ENCODE data around the gene FGFR1OP2.

The FGFR1OP2 gene

GRCh38 chr12:26953447-26953846 is 15.2 kb downstream of the FGFR1OP2 start:
- no peak for TF ChIP-seq POLR2AphosphoS5 (IDR thresholded peaks at IDR 0.05; ENCODE audit: low read depth, low read length)
- no peak for TF ChIP-seq SIN3A (IDR thresholded peaks at IDR 0.05; ENCODE audit: borderline replicate concordance, insufficient read depth, low read length)
- TF ChIP-seq TAF1 (IDR thresholded peaks at IDR 0.05; ENCODE audit: borderline replicate concordance, insufficient read depth, low read length): no peak
- TF ChIP-seq, protein P1, sequence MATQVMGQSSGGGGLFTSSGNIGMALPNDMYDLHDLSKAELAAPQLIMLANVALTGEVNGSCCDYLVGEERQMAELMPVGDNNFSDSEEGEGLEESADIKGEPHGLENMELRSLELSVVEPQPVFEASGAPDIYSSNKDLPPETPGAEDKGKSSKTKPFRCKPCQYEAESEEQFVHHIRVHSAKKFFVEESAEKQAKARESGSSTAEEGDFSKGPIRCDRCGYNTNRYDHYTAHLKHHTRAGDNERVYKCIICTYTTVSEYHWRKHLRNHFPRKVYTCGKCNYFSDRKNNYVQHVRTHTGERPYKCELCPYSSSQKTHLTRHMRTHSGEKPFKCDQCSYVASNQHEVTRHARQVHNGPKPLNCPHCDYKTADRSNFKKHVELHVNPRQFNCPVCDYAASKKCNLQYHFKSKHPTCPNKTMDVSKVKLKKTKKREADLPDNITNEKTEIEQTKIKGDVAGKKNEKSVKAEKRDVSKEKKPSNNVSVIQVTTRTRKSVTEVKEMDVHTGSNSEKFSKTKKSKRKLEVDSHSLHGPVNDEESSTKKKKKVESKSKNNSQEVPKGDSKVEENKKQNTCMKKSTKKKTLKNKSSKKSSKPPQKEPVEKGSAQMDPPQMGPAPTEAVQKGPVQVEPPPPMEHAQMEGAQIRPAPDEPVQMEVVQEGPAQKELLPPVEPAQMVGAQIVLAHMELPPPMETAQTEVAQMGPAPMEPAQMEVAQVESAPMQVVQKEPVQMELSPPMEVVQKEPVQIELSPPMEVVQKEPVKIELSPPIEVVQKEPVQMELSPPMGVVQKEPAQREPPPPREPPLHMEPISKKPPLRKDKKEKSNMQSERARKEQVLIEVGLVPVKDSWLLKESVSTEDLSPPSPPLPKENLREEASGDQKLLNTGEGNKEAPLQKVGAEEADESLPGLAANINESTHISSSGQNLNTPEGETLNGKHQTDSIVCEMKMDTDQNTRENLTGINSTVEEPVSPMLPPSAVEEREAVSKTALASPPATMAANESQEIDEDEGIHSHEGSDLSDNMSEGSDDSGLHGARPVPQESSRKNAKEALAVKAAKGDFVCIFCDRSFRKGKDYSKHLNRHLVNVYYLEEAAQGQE (IDR thresholded peaks at IDR 0.05; ENCODE audit: insufficient read depth in 1 of 2, low read depth in 2 of 2, low read length in 2 of 2): no peak
- TF ChIP-seq FOXP2 (optimal IDR thresholded peaks at IDR 0.05; ENCODE audit: borderline replicate concordance, extremely low read depth, extremely low read length, insufficient read depth): no peak

GRCh38 chr12:26954027-26954426 is 15.8 kb downstream of the FGFR1OP2 start:
- no peak for TF ChIP-seq TAF1 (IDR thresholded peaks at IDR 0.05; ENCODE audit: borderline replicate concordance, insufficient read depth, low read length)
- no peak for TF ChIP-seq SIN3A (IDR thresholded peaks at IDR 0.05; ENCODE audit: borderline replicate concordance, insufficient read depth, low read length)
- TF ChIP-seq, protein P1 (IDR thresholded peaks at IDR 0.05; ENCODE audit: insufficient read depth in 1 of 2, low read depth in 2 of 2, low read length in 2 of 2): no peak
- TF ChIP-seq FOXP2 (optimal IDR thresholded peaks at IDR 0.05; ENCODE audit: borderline replicate concordance, extremely low read depth, extremely low read length, insufficient read depth): no peak
- no peak for TF ChIP-seq POLR2AphosphoS5 (IDR thresholded peaks at IDR 0.05; ENCODE audit: low read depth, low read length)

DNA sequence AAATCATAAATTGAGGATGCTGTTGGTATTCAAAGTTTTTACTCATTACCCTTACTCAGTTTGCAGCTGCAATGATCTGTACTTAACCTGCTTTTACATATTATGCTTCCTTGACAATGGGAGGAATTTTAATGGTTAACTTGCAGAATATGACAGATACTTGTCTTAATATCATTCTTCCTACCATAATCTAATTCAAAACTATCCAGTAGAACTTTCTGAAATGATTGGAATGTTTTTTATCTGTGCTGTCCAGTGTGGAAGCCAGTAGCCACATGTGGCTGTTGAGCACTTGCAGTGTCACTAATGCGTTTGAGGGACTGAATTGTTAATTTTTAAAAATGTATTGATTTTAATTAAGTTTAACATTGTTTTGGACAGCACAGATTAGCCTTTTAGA is 23.5 kb downstream of the FGFR1OP2 start:
- no peak for TF ChIP-seq SIN3A (IDR thresholded peaks at IDR 0.05; ENCODE audit: borderline replicate concordance, insufficient read depth, low read length)
- TF ChIP-seq FOXP2 (optimal IDR thresholded peaks at IDR 0.05; ENCODE audit: borderline replicate concordance, extremely low read depth, extremely low read length, insufficient read depth): no peak
- TF ChIP-seq, protein P1 (IDR thresholded peaks at IDR 0.05; ENCODE audit: insufficient read depth in 1 of 2, low read depth in 2 of 2, low read length in 2 of 2): no peak
- no peak for TF ChIP-seq POLR2AphosphoS5 (IDR thresholded peaks at IDR 0.05; ENCODE audit: low read depth, low read length)
- TF ChIP-seq TAF1 (IDR thresholded peaks at IDR 0.05; ENCODE audit: borderline replicate concordance, insufficient read depth, low read length): no peak

- TF ChIP-seq, protein P1 (IDR thresholded peaks at IDR 0.05; ENCODE audit: insufficient read depth in 1 of 2, low read depth in 2 of 2, low read length in 2 of 2): no peak
- no peak for TF ChIP-seq SIN3A (IDR thresholded peaks at IDR 0.05; ENCODE audit: borderline replicate concordance, insufficient read depth, low read length)
- no peak for TF ChIP-seq FOXP2 (optimal IDR thresholded peaks at IDR 0.05; ENCODE audit: borderline replicate concordance, extremely low read depth, extremely low read length, insufficient read depth)
- no peak for TF ChIP-seq TAF1 (IDR thresholded peaks at IDR 0.05; ENCODE audit: borderline replicate concordance, insufficient read depth, low read length)
- TF ChIP-seq POLR2AphosphoS5 (IDR thresholded peaks at IDR 0.05; ENCODE audit: low read depth, low read length): no peak
Observed at GRCh38 chr12:26963413-26963812, 25.1 kb downstream of the FGFR1OP2 start.

- no peak for TF ChIP-seq TAF1 (IDR thresholded peaks at IDR 0.05; ENCODE audit: borderline replicate concordance, insufficient read depth, low read length)
- no peak for TF ChIP-seq FOXP2 (optimal IDR thresholded peaks at IDR 0.05; ENCODE audit: borderline replicate concordance, extremely low read depth, extremely low read length, insufficient read depth)
- TF ChIP-seq POLR2AphosphoS5 (IDR thresholded peaks at IDR 0.05; ENCODE audit: low read depth, low read length): no peak
- TF ChIP-seq, protein P1 (IDR thresholded peaks at IDR 0.05; ENCODE audit: insufficient read depth in 1 of 2, low read depth in 2 of 2, low read length in 2 of 2): no peak
- no peak for TF ChIP-seq SIN3A (IDR thresholded peaks at IDR 0.05; ENCODE audit: borderline replicate concordance, insufficient read depth, low read length)
Observed at GRCh38 chr12:26966842-26967241, 28.6 kb downstream of the FGFR1OP2 start.
